HepG2 (cell line): Measurements from ENCODE around the gene RIOK3. TPM values are rescaled to one million over a fixed set of nuclear protein-coding genes. Genes with fewer than 3 reads are reported as not detected.

ENCODE experiments used
- ASH2L ChIP-seq: fragments of 300-600, 200-600 bp; sonication (generic); IDR thresholded peaks from 2 replicates; pipeline ENCODE4 v1.7.0; 2017; ENCODE audit warnings: low read depth, mild to moderate bottlenecking, moderate library complexity, mixed read lengths, low read length; ENCODE audit not compliant: insufficient read length
- BCL6 ChIP-seq: IDR thresholded peaks from 2 replicates; pipeline ENCODE4 v1.6.1; 2016; ENCODE audit warnings: missing genetic modification reagents, missing compliant biosample characterization
- BRD4 ChIP-seq: sonication (generic); formaldehyde crosslinking; IDR thresholded peaks from 2 replicates; pipeline ENCODE4 v1.4.0; 2020; ENCODE audit warnings: missing genetic modification reagents
- CCDC6 ChIP-seq: sonication (generic); formaldehyde crosslinking; IDR thresholded peaks from 2 replicates; pipeline ENCODE4 v1.8.1; 2022; ENCODE audit warnings: mild to moderate bottlenecking, missing genetic modification reagents, moderate library complexity
- DPF2 ChIP-seq: sonication (generic); formaldehyde crosslinking; IDR thresholded peaks from 2 replicates; pipeline ENCODE4 v1.4.0; 2020; ENCODE audit warnings: mild to moderate bottlenecking, low read depth, missing genetic modification reagents, borderline replicate concordance
- ERF ChIP-seq: IDR thresholded peaks from 2 replicates; pipeline ENCODE4 v1.6.1; 2018; ENCODE audit warnings: missing biosample characterization, missing genetic modification reagents
- GTF3A ChIP-seq: sonication (generic); formaldehyde crosslinking; conservative IDR thresholded peaks from 2 replicates; pipeline ENCODE4 v1.4.0; 2020; ENCODE audit warnings: mild to moderate bottlenecking, missing genetic modification reagents
- IRX3 ChIP-seq: sonication (generic); formaldehyde crosslinking; IDR thresholded peaks from 2 replicates; pipeline ENCODE4 v1.8.1; 2023; ENCODE audit warnings: mild to moderate bottlenecking, low read depth, missing genetic modification reagents, borderline replicate concordance
- JUND ChIP-seq: sonication (generic); formaldehyde crosslinking; IDR thresholded peaks from 2 replicates; pipeline ENCODE4 v1.8.0; 2022; ENCODE audit warnings: mild to moderate bottlenecking, missing genetic modification reagents
- MXI1 ChIP-seq: IDR thresholded peaks from 3 replicates; pipeline ENCODE4 v1.6.1; 2012; ENCODE audit warnings: low read depth, low read length, inconsistent platforms, borderline replicate concordance
- NR3C1 ChIP-seq: sonication (generic); formaldehyde crosslinking; IDR thresholded peaks from 2 replicates; pipeline ENCODE4 v1.4.0; 2020; ENCODE audit warnings: missing genetic modification reagents
- RFXANK ChIP-seq: IDR thresholded peaks from 2 replicates; pipeline ENCODE4 v1.6.1; 2016
- RXRA ChIP-seq: sonication (generic); formaldehyde crosslinking; IDR thresholded peaks from 2 replicates; pipeline ENCODE4 v1.5.1; 2020; ENCODE audit warnings: missing genetic modification reagents
- SOX13 ChIP-seq, 3 experiments: fragments of 450-650 bp in 1 of 3; sonication (generic) in 1 of 3; formaldehyde crosslinking in 1 of 3; IDR thresholded peaks in 2 of 3; conservative IDR thresholded peaks in 1 of 3; 2 replicates each; pipeline versions ENCODE4 v1.5.0 to v1.6.1; 2016 to 2020; ENCODE audit warnings: antibody characterized with exemption in 1 of 3, mild to moderate bottlenecking in 1 of 3, missing compliant biosample characterization in 1 of 3, missing genetic modification reagents in 1 of 3, moderate library complexity in 1 of 3
- SP5 ChIP-seq: IDR thresholded peaks from 2 replicates; pipeline ENCODE4 v1.6.1; 2016; ENCODE audit warnings: low read depth, borderline replicate concordance
- SRSF9 ChIP-seq: fragments of 200-400 bp; formaldehyde crosslinking; IDR thresholded peaks from 2 replicates; pipeline ENCODE4 v1.6.1; 2018; ENCODE audit warnings: borderline replicate concordance, mild to moderate bottlenecking, low read depth, low read length; ENCODE audit not compliant: insufficient read depth, poor library complexity, severe bottlenecking
- TBP ChIP-seq: sonication (generic); formaldehyde crosslinking; IDR thresholded peaks from 2 replicates; pipeline ENCODE4 v1.5.0; 2020; ENCODE audit warnings: missing genetic modification reagents
- TGIF2 ChIP-seq: IDR thresholded peaks from 2 replicates; pipeline ENCODE4 v1.6.1; 2016; ENCODE audit warnings: control low read depth, missing compliant biosample characterization
- TOPORS ChIP-seq: sonication (generic); formaldehyde crosslinking; IDR thresholded peaks from 2 replicates; pipeline ENCODE4 v1.8.0; 2023; ENCODE audit warnings: mild to moderate bottlenecking, missing genetic modification reagents
- ZBTB1 ChIP-seq: sonication (generic); formaldehyde crosslinking; IDR thresholded peaks from 2 replicates; pipeline ENCODE4 v1.4.0; 2020; ENCODE audit warnings: missing genetic modification reagents, borderline replicate concordance
- ZFP36 ChIP-seq: fragments of 150-350 bp; IDR thresholded peaks from 2 replicates; pipeline ENCODE4 v1.6.1; 2018; ENCODE audit warnings: borderline replicate concordance, low read length, low read depth; ENCODE audit not compliant: partially characterized antibody
- ZNF207 ChIP-seq: fragments of 450-650 bp; IDR thresholded peaks from 2 replicates; pipeline ENCODE4 v1.6.1; 2016; ENCODE audit warnings: antibody characterized with exemption, borderline replicate concordance
- ZNF232 ChIP-seq: sonication (generic); formaldehyde crosslinking; IDR thresholded peaks from 2 replicates; pipeline ENCODE4 v1.4.0; 2020; ENCODE audit warnings: missing genetic modification reagents, borderline replicate concordance
- ZNF256 ChIP-seq: sonication (generic); formaldehyde crosslinking; conservative IDR thresholded peaks from 2 replicates; pipeline ENCODE4 v1.4.0; 2020; ENCODE audit warnings: missing genetic modification reagents
- ZNF292 ChIP-seq: sonication (generic); formaldehyde crosslinking; IDR thresholded peaks from 2 replicates; pipeline ENCODE4 v1.8.1; 2022; ENCODE audit warnings: mild to moderate bottlenecking, low read depth, missing genetic modification reagents, borderline replicate concordance
- ZNF326 ChIP-seq: sonication (generic); formaldehyde crosslinking; IDR thresholded peaks from 2 replicates; pipeline ENCODE4 v1.4.0; 2020; ENCODE audit warnings: missing genetic modification reagents, borderline replicate concordance
- ZNF451 ChIP-seq: sonication (generic); formaldehyde crosslinking; IDR thresholded peaks from 2 replicates; pipeline ENCODE4 v1.5.0; 2020; ENCODE audit warnings: mild to moderate bottlenecking, missing genetic modification reagents
- ZNF564 ChIP-seq: sonication (generic); formaldehyde crosslinking; IDR thresholded peaks from 2 replicates; pipeline ENCODE4 v1.8.1; 2023; ENCODE audit warnings: mild to moderate bottlenecking, missing genetic modification reagents
- ZNF703 ChIP-seq: sonication (generic); formaldehyde crosslinking; IDR thresholded peaks from 2 replicates; pipeline ENCODE4 v1.5.1; 2020; ENCODE audit warnings: missing genetic modification reagents, mild to moderate bottlenecking, moderate library complexity, borderline replicate concordance
- ZNF879 ChIP-seq: sonication (generic); formaldehyde crosslinking; IDR thresholded peaks from 2 replicates; pipeline ENCODE4 v1.8.1; 2023; ENCODE audit warnings: missing genetic modification reagents
- ZSCAN25 ChIP-seq: sonication (generic); formaldehyde crosslinking; IDR thresholded peaks from 2 replicates; pipeline ENCODE4 v1.8.0; 2022; ENCODE audit warnings: mild to moderate bottlenecking, missing genetic modification reagents
- polyA plus RNA-seq, 8 experiments: library from polyadenylated mRNA; depleted of rRNA in 3 of 8; stranded (reverse) in 7 of 8; unstranded in 1 of 8; fragments of >200 nt; fragmentation: Illumina TruSeq in 4 of 8; extraction: Trizol in 4 of 8; gene quantifications; 2 replicates each; pipeline versions ENCODE4 v1.2.1 to v1.2.3, GENCODE V29; 2011 to 2016; ENCODE audit warnings: low read depth in 4 of 8, missing spikeins in 1 of 8, mixed read lengths in 1 of 8; ENCODE audit not compliant: insufficient read depth in 1 of 8
- total RNA-seq, 5 experiments: library from RNA; depleted of rRNA; stranded (reverse); fragments of >200 nt; fragmentation: Illumina TruSeq; extraction: Trizol; gene quantifications; 2 replicates each; pipeline ENCODE4 v1.2.3, GENCODE V29; 2016; ENCODE audit warnings: low read depth in 1 of 5
- TF ChIP-seq, protein P1 (sequence below): sonication (generic); formaldehyde crosslinking; IDR thresholded peaks from 2 replicates; pipeline ENCODE4 v1.8.1; 2023; ENCODE audit warnings: mild to moderate bottlenecking, missing genetic modification reagents

RIOK3 gene
- total and polyA plus RNA-seq, 2 of the 13 experiments (the other 11 are each of a cell fraction or from before 2014, with no cell fraction given) = 26.7 to 36.0 TPM

DNA sequence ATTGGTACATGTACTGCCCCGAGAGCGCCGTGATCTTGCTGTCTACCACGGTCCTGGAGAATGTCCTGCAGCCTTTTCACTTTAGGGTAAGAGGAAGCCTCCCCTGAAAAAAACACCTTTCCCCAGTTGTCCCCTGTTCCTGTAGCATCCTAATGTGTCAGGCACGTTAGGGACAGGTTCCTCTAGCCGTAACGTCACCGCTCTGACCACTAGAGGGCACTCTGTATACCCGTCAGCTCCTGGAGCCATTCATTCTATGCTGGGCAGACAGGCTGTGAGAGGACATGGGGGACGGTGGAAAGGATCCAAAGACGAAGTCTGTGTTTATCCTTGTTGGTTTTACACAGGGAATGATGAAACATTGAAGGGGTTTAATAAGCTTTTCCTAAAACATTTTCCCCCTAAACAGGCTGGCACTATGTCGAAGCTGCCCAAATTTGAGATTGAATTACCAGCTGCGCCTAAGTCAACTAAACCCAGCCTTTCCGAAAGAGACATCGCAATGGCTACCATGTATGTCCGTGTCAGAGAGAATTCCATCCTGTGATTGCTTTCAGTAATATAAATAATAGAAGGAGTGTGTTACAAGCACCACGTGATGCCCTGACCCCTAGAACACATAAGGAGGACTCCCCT lies 62.9 kb downstream of the RIOK3 start (continued):
- TF ChIP-seq, protein P1, sequence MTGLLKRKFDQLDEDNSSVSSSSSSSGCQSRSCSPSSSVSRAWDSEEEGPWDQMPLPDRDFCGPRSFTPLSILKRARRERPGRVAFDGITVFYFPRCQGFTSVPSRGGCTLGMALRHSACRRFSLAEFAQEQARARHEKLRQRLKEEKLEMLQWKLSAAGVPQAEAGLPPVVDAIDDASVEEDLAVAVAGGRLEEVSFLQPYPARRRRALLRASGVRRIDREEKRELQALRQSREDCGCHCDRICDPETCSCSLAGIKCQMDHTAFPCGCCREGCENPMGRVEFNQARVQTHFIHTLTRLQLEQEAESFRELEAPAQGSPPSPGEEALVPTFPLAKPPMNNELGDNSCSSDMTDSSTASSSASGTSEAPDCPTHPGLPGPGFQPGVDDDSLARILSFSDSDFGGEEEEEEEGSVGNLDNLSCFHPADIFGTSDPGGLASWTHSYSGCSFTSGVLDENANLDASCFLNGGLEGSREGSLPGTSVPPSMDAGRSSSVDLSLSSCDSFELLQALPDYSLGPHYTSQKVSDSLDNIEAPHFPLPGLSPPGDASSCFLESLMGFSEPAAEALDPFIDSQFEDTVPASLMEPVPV = no peak
- TF ChIP-seq MXI1 = peak; percentile 35; the same call in 1 of the 3 replicates
- no peak for TF ChIP-seq NR3C1 (CRISPR knock-in tag)
- no peak for TF ChIP-seq JUND (CRISPR knock-in tag)
- TF ChIP-seq TBP (CRISPR knock-in tag) = no peak
- TF ChIP-seq ZNF703 (CRISPR knock-in tag) = no peak
- no peak for TF ChIP-seq ZNF879
- TF ChIP-seq CCDC6 (CRISPR knock-in tag) = no peak; the same call in 1 of the 2 replicates
- no peak for TF ChIP-seq ZNF232 (CRISPR knock-in tag)
- no peak for TF ChIP-seq ZNF207
- no peak for TF ChIP-seq GTF3A (CRISPR knock-in tag)
- peak; percentile 59; the same call in 1 of the 2 replicates for TF ChIP-seq ERF (CRISPR knock-in tag)
- no peak for TF ChIP-seq BRD4 (CRISPR knock-in tag)
- no peak for TF ChIP-seq ASH2L
- no peak for TF ChIP-seq IRX3 (CRISPR knock-in tag)
- TF ChIP-seq ZNF292 (CRISPR knock-in tag) = no peak
- no peak for TF ChIP-seq ZSCAN25 (CRISPR knock-in tag)
- TF ChIP-seq ZNF451 (CRISPR knock-in tag) = no peak
- TF ChIP-seq SRSF9 = no peak
- no peak for TF ChIP-seq DPF2 (CRISPR knock-in tag)
- TF ChIP-seq SOX13 (IDR thresholded peaks at IDR 0.05) = no peak
- TF ChIP-seq SOX13 (CRISPR knock-in tag; conservative IDR thresholded peaks at IDR 0.05 in 1 of 2, IDR thresholded peaks at IDR 0.05 in 1 of 2) = 0 out of 4 replicates have a peak, but pooled peaks of 1 of the 2 experiments have one; percentile 51
- no peak for TF ChIP-seq ZBTB1 (CRISPR knock-in tag)
- TF ChIP-seq RXRA (CRISPR knock-in tag) = no peak
- TF ChIP-seq RFXANK (CRISPR knock-in tag) = no peak
- TF ChIP-seq ZNF564 = no peak
- TF ChIP-seq ZNF326 (CRISPR knock-in tag) = no peak
- TF ChIP-seq SP5 = 0 out of 2 replicates have a peak, but pooled peaks have one; percentile 16
- 0 out of 2 replicates have a peak, but pooled peaks have one; percentile 39 for TF ChIP-seq TGIF2
- TF ChIP-seq BCL6 (CRISPR knock-in tag) = no peak
- TF ChIP-seq ZFP36 = no peak
- no peak for TF ChIP-seq TOPORS (CRISPR knock-in tag)
- no peak for TF ChIP-seq ZNF256 (CRISPR knock-in tag)
